HG02763 (cell line): ENCODE data around the gene AKT1.

Source experiments
- ATAC-seq: cut with Tn5 transposase; IDR thresholded peaks from one replicate; pipeline ENCODE4 v1.9.1; 2021; ENCODE audit warnings: mild to moderate bottlenecking, moderate library complexity; ENCODE audit not compliant: unreplicated experiment

The AKT1 gene

GRCh38 chr14:104786726-104787675 lies 8.5 kb downstream of the AKT1 start:
- no peak for ATAC-seq

- ATAC-seq: no peak
Measured at GRCh38 chr14:104786091-104786586, 9.4 kb downstream of the AKT1 start.

- no peak for ATAC-seq
Measured at GRCh38 chr14:104785708-104786080, 9.9 kb downstream of the AKT1 start.

- no peak for ATAC-seq
Measured at GRCh38 chr14:104784846-104785707, 10.5 kb downstream of the AKT1 start.

- no peak for ATAC-seq
Measured at GRCh38 chr14:104784218-104784568, 11.4 kb downstream of the AKT1 start.

GRCh38 chr14:104783484-104784217 lies 11.9 kb downstream of the AKT1 start:
- ATAC-seq: no peak

- no peak for ATAC-seq
Measured at GRCh38 chr14:104782808-104783139, 12.8 kb downstream of the AKT1 start.

- ATAC-seq: no peak
Measured at GRCh38 chr14:104782086-104782807, 13.3 kb downstream of the AKT1 start.

GRCh38 chr14:104781271-104782077 lies 14.1 kb downstream of the AKT1 start:
- no peak for ATAC-seq

GRCh38 chr14:104780513-104781030 lies 15.0 kb downstream of the AKT1 start:
- ATAC-seq: no peak

GRCh38 chr14:104779776-104780512 lies 15.6 kb downstream of the AKT1 start:
- no peak for ATAC-seq

- ATAC-seq: no peak
Measured at GRCh38 chr14:104778694-104779331, 16.7 kb downstream of the AKT1 start.

- no peak for ATAC-seq
Measured at GRCh38 chr14:104777808-104778249, 17.7 kb downstream of the AKT1 start.

GRCh38 chr14:104776961-104777807 lies 18.4 kb downstream of the AKT1 start:
- ATAC-seq: no peak

GRCh38 chr14:104776481-104776880 lies 19.1 kb downstream of the AKT1 start:
- no peak for ATAC-seq

- no peak for ATAC-seq
Measured at GRCh38 chr14:104775073-104775489, 20.5 kb downstream of the AKT1 start.

GRCh38 chr14:104774453-104775072 lies 21.0 kb downstream of the AKT1 start:
- no peak for ATAC-seq
